Body of pancreas (tissue), 4 donors: ENCODE measurements around the gene MAMDC2.

Source experiments
- POLR2A ChIP-seq, 3 donors: fragments of 450-650 bp; IDR thresholded peaks; one replicate each; pipeline ENCODE4 v1.6.1; 2016; ENCODE audit warnings: antibody characterized with exemption in 3 of 3, mild to moderate bottlenecking in 2 of 3
- TF ChIP-seq, protein P1 (sequence below), 7 experiments: fragments of 450-650 bp in 4 of 7; fragments of 200-600 bp in 3 of 7; sonication (generic) in 3 of 7; IDR thresholded peaks; one replicate each; pipeline ENCODE4 v1.5.1; 2016 to 2019; ENCODE audit warnings: antibody characterized with exemption in 7 of 7

- TF ChIP-seq, protein P1, sequence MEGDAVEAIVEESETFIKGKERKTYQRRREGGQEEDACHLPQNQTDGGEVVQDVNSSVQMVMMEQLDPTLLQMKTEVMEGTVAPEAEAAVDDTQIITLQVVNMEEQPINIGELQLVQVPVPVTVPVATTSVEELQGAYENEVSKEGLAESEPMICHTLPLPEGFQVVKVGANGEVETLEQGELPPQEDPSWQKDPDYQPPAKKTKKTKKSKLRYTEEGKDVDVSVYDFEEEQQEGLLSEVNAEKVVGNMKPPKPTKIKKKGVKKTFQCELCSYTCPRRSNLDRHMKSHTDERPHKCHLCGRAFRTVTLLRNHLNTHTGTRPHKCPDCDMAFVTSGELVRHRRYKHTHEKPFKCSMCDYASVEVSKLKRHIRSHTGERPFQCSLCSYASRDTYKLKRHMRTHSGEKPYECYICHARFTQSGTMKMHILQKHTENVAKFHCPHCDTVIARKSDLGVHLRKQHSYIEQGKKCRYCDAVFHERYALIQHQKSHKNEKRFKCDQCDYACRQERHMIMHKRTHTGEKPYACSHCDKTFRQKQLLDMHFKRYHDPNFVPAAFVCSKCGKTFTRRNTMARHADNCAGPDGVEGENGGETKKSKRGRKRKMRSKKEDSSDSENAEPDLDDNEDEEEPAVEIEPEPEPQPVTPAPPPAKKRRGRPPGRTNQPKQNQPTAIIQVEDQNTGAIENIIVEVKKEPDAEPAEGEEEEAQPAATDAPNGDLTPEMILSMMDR (IDR thresholded peaks at IDR 0.05): no peak
- TF ChIP-seq POLR2A (IDR thresholded peaks at IDR 0.05): no peak
These were observed 63.9 kb downstream of the MAMDC2 start for GRCh38 chr9:70107558-70107957.
